ENCODE data around the gene NISCH.

Gene NISCH

GRCh38 chr3:52447512-52448355 is 7.7 kb upstream of the NISCH start:
- no peak for DNase-seq (ENCODE audit: low read depth in 3 of 3, low spot score in 1 of 3)

- DNase-seq (ENCODE audit: low read depth in 3 of 3, low spot score in 1 of 3), result no peak
Observed at GRCh38 chr3:52450489-52451236, 4.7 kb upstream of the NISCH start.

DNA sequence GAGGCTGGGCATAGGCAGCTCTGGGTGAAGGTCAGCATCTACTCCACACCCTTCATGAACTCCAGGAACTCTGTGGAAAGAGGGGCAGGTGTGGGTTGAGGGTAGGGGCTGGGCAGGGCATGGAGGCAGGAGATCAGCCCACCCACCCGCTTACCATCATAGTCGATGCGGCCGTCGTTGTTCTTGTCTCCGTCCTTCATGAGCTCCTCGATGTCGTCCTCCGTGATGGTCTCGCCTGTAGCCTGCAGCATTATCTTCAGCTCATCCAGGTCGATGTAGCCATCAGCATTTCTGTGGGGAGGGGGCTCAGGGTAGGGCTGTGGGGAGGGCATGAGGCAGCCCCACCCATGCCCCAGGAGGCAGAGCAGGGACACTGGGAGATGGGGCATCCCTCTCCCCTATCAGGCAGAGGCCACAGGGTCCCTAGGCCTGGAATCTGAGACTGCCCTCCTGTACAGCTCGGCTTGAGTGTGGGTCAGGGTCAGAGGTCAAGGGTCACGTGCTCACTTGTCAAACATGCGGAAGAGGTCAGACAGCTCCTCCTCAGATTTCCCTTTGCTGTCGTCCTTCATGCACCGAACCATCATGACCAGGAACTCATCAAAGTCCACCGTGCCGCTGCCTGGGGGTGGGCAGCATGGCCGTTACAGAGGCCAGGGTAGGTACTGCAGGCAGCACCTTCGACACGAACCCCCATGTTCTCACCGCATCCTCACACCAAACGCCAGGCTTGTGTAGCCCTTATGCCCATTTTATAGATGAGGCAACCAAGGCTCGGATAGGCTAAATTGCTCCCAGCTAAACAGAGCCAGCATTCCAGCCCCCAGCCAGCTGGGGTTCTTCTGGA is 3.9 kb upstream of the NISCH start:
- DNase-seq (ENCODE audit: low read depth in 3 of 3, low spot score in 1 of 3), result no peak

GRCh38 chr3:52452126-52452525 is 3.3 kb upstream of the NISCH start:
- DNase-seq (ENCODE audit: low read depth in 3 of 3, low spot score in 1 of 3), result no peak

DNA sequence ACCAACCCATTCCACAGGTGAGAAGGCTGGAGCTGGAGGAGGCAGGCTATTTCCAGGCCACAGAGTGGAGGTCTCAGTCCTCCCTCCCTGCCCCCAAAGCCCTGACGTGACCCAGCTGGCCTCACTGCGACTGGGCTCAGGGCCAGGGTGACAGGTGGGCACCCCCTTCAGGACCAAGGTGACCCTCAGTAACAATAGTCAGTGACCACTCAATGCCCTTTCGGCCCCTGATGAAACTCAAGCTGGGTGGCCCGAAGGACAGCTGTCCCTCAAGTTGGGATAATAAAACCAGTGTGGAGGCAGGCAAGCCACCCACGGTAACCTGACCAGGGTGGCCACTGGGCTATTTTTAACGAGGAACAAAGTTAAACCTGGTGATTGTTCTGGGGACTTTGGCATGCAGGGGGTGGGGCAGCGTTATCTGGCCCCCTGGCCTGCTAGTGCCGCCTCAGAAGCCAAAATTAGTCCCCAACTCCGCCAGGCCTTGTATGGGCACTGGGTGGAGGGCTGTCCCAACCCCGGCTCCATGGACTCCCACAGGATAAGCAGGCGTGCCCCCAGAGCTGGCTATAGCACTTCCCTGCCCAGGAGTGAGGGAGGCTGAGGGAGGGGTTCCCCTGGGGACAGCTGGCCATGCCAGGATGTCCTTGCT is 2.7 kb upstream of the NISCH start:
- no peak for DNase-seq (ENCODE audit: low read depth in 3 of 3, low spot score in 1 of 3)

GRCh38 chr3:52453496-52454249 is 1.7 kb upstream of the NISCH start, which contains the start of gene TNNC1:
Gene TNNC1 (minus strand): TSS chr3:52454041. CDS start chr3:52454015, 26 bp downstream.
- DNase-seq (ENCODE audit: low read depth in 3 of 3, low spot score in 1 of 3), result no peak

GRCh38 chr3:52454250-52454937 is 1.0 kb upstream of the NISCH start:
- no peak for DNase-seq (ENCODE audit: low read depth in 3 of 3, low spot score in 1 of 3)

- DNase-seq (ENCODE audit: low read depth in 3 of 3, low spot score in 1 of 3), result no peak
Observed at GRCh38 chr3:52454938-52455282, 494 bp upstream of the NISCH start.

- DNase-seq (ENCODE audit: low read depth in 3 of 3, low spot score in 1 of 3), result no peak
Observed at GRCh38 chr3:52456169-52456799, 880 bp downstream of the NISCH start.

DNA sequence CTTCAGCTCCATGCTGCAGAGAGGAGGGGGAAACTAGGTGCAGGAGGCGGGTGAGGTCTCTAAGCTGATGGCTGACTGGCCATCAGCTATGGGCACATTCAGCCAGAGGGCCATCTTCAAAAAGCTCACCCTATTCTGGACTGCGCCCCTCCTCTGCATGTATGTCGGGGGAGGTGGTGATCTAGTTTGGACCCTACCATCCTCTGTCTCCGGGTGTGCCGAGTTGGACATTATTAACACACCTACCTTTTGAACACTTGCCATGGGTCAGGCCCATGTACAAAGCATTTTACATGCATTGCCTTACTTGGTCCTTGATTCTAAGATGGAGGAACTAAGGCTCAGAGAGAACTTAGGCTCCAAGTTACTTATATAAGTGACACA is 1.4 kb downstream of the NISCH start:
- no peak for DNase-seq (ENCODE audit: low read depth in 3 of 3, low spot score in 1 of 3)

DNA sequence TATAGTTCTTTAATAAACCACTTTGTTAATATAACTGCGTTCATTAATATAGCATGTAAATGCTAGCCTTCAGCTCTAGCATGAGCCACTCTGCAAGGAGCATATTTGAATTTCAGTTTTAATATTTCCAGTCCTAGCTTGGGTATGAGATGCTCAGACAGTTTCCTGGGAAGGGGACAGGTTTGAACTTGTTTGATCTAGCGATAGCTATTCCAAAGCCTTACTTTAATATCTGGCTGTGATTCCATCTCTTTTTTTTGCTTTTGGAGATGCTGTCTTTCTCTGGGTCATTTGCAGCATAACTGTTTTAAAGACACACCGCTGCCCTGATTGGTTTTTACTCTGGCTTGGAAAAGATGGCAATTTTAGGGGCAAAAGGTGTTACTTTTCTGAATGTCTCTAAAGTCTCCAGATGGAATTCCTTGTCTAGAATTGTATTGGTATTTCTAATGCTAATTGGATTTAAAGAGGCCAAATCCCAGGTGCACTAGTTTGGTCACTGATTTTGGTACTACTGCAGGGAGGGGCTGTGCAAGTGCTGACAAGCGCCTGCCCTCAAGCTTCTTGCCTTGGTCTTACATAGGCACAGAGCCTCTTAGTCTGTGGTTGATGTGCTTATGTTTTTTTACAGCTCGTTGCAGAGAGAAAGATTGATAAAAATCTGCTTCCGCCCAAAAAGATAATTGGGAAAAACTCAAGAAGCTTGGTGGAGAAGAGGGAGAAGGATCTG is 2.8 kb downstream of the NISCH start:
- DNase-seq (ENCODE audit: low read depth in 3 of 3, low spot score in 1 of 3), result no peak

- no peak for DNase-seq (ENCODE audit: low read depth in 3 of 3, low spot score in 1 of 3)
Observed at GRCh38 chr3:52458770-52459545, 3.6 kb downstream of the NISCH start.

GRCh38 chr3:52461874-52462273 is 6.5 kb downstream of the NISCH start:
- no peak for DNase-seq (ENCODE audit: low read depth in 3 of 3, low spot score in 1 of 3)

DNA sequence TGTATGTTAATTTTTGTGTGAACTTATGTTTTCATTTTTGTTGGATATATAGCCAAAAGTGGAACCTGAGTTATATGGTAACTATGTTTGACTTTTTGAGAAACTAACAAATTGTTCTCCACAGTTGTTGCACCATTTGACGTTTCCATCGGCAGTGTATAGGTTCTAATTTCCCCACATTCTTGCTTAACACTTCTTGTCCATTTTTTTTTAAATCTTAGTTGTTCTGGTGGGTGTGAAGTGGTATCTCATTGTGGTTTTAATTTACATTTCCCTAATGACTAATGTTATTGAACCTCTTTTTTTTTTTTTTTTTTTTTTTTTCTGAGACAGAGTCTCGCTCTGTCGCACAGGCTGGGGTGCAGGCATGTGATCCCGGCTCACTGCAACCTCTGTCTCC is 8.0 kb downstream of the NISCH start:
- DNase-seq (ENCODE audit: low read depth in 3 of 3, low spot score in 1 of 3), result no peak

- DNase-seq (ENCODE audit: low read depth in 3 of 3, low spot score in 1 of 3), result no peak
Observed at GRCh38 chr3:52468336-52468735, 12.9 kb downstream of the NISCH start.

GRCh38 chr3:52469001-52469400 is 13.6 kb downstream of the NISCH start:
- no peak for DNase-seq (ENCODE audit: low read depth in 3 of 3, low spot score in 1 of 3)

GRCh38 chr3:52470920-52471319 is 15.5 kb downstream of the NISCH start:
- no peak for DNase-seq (ENCODE audit: low read depth in 3 of 3, low spot score in 1 of 3)
